NCI-H510A treated with DMSO at 0.1 percent for 48 hours (cell line): ENCODE data around the gene PSME4.
A peak's percentile ranks its signal among the peaks of the same experiment; 100 is the strongest.
"Not testable (repeated sequence)": the region's sequence is repeated elsewhere in the genome, so short reads cannot be mapped to it uniquely, and the experiment has no call there.

Source experiments
- DNase-seq: peaks from one replicate; lab custom pipeline; 2025; lab: John Stamatoyannopoulos, UW

PSME4 gene

DNA sequence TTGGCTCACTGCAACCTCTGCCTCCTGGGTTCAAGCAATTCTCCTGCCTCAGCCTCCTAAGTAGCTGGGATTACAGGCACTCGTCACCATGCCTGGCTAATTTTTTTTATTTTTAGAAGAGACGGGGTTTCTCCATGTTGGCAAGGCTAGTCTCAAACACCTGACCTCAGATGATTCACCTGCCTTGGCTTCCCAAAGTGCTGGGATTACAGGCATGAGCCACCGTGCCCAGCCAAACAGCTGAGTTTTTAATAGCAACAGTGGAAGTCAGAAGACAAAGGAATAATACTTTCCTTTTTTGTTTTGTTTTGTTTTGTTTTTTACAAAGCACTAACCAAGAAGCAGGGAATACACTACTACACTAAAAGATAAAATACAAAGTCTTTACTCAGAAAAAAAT is 127.9 kb downstream of the PSME4 start:
- no peak for DNase-seq

DNA sequence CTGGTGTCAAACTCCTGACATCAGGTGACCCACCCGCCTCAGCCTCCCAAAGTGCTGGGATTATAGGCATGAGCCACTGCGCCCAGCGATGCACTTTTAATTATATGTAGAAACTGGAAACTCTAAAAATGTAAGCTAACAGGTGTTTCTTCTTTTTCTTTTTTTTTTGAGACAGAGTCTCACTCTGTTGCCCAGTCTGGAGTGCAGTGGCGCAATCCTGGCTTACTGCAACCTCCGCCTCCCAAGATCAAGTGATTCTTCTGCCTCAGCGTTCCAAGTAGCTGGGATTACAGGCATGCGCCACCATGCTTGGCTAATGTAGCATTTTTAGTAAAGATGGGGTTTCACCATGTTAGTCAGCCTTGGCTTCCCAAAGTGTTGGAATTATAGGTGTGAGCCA is 129.1 kb downstream of the PSME4 start:
- DNase-seq = not testable (repeated sequence)

GRCh38 chr2:53840580-53840979 is 130.2 kb downstream of the PSME4 start:
- no peak for DNase-seq

DNA sequence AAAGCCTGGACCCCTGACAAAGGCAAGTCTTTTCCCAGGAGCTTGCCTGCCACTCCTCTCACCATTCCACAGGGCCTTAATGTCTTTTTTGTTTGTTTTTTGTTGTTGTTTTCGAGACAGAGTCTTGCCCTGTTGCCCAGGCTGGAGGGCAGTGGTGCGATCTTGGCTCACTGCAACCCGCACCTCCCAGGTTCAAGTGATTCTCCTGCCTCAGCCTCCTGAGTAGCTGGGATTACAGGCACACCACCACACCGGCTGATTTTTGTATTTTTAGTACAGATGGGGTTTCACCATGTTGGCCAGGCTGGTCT is 140.9 kb downstream of the PSME4 start:
- not testable (repeated sequence) for DNase-seq

DNA sequence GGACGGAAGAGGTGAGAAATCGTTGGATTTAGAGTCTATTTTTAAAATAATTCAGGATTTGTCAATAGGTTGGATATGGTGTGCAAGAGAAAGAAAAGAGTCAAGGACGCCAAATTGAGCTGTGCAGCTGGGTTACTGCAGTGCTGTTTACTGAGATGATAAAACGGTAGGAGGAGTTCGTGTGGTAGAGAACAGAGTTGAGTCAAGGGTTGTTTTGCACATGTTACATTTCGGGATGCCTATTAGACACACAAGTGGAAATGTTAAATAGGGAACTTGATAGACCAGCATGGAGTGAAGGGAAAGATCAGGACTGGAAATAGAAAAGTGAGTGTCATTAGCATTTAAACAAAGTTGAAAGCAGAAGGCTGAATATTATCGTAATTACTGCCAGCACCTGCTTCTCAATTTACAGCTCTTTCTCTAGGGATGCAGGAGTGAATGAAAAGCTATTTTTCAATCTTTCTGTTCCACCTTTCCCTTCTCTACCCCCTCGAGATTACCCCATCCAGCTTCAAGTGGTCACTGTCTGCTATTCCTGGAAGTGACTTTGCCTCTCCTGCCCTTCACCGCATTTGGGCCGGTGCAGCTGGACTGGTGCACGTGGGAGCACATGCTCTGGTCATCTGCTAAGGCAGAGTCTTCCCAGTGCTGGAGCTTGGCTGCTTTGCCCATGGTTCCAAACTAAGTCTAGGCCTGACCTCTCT is 141.4 kb downstream of the PSME4 start:
- peak; percentile 2 for DNase-seq

GRCh38 chr2:53828331-53828730 is 142.5 kb downstream of the PSME4 start:
- no peak for DNase-seq

GRCh38 chr2:53827398-53828175 is 143.2 kb downstream of the PSME4 start:
- DNase-seq = no peak

GRCh38 chr2:53826587-53827397 is 144.0 kb downstream of the PSME4 start:
- DNase-seq = no peak

DNA sequence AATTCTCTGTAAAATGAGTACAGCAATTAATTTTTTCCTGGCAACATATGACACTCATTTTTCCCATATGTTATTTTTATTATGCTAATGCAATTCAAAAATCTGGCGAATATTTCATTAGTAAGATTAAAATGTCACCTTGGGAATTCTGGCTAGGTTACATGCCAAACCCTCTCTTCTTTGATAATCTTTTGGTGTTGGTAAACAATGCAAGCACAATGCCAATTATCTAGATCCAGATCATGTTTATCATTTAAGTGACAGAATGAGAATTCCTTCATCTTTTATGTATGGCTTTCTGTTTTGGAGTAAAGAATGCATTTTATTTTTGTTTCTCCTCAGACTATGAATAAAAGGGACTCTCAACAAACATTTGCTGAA is 144.8 kb downstream of the PSME4 start:
- DNase-seq = no peak

DNA sequence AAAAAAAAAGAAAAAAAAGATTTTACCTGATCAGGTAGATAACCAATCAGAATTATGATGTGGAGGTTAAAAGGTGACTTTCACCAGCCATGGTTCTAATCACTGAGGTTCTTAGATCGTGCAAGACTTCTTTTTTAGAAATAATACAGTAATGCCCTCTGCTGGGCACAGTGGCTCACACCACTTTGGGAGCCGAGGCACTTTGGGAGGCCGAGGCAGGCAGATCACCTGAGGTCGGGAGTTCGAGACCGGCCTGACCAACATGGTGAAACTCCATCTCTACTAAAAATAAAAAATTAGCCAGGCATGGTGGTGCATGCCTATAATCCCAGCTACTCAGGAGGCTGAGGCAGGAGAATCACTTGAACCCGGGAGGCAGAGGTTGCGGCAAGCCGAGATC is 147.2 kb downstream of the PSME4 start:
- DNase-seq = peak; percentile 1

DNA sequence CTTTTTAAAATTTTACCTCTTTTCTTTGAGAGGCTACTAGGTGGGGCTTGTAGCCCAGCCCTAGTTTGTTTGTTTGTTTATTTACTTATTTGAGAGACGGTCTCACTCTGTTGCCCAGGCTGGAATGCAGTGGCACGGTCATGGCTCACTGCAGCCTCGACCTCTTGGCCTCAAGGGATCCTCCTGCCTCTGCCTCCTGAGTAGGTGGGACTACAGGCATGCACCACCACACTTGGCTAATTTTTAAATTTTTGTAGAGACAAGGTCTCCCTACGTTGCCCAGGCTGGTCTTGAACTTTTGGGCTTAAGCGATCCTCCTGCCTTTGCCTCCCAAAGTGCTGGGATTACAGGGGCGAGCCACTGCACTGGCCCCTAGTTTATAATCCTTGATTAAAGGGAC is 149.0 kb downstream of the PSME4 start:
- no peak for DNase-seq

GRCh38 chr2:53820711-53821110 is 150.1 kb downstream of the PSME4 start:
- no peak for DNase-seq

GRCh38 chr2:53820048-53820447 is 150.7 kb downstream of the PSME4 start:
- no peak for DNase-seq

DNA sequence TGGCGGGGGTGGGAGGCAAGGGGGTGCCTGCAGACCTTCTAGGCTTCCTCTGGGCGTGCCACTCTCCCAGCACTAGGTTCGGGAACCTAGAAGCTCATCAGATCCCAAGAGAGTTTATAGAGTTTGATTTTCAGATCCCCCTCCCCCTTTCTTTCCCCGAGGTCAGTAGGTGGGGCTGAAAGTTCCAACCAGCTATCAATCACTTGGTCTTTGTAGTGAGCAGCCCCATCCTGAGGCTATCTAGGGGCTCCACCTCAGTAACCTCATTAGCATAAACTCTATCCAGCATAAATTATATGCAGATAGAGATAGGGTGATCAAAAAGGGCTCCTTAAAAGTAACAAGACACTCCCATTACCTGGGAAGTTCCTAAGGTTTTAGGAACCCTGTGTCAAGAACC is 151.2 kb downstream of the PSME4 start:
- no peak for DNase-seq

DNA sequence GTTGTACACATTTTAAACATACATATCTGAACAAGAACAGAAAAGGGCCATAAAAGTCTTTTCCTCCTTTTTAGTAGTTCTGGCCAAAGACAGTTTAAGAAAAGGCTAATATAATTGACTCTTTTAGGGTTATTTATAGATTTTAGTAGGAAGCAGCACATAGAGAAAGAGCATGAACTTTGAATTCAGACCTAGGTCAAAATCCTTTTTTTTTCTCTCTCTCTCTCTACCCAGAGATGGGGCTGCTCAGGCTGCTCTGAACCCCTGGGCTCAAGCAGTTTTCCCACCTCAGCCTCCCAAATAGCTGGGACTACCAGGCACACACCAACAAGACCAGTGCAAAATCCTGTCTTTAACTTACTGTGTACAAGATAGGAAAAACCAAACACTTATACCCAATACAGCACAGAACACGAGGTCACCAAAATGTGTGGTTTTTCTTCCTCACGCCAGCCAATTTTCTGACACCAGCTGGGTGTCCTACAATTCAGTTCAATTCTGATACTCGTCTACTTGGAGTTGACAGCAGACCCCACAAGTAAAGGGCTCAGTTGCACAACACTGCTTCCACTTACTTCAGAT is 151.8 kb downstream of the PSME4 start:
- no peak for DNase-seq
